HG03432 (cell line): ENCODE data around the gene LITAFD.
"Not testable (repeated sequence)": the region's sequence is repeated elsewhere in the genome, so short reads cannot be mapped to it uniquely, and the experiment has no call there.

Experiments used
- ATAC-seq: cut with Tn5 transposase; IDR thresholded peaks from one replicate; pipeline ENCODE4 v1.9.1; 2021; ENCODE audit warnings: mild to moderate bottlenecking, moderate library complexity; ENCODE audit not compliant: unreplicated experiment

The LITAFD gene

GRCh38 chr16:8869212-8869987 is 12.8 kb upstream of the LITAFD start:
- no peak for ATAC-seq

- ATAC-seq: not testable (repeated sequence)
Observed at GRCh38 chr16:8869988-8870241, 12.2 kb upstream of the LITAFD start.

DNA sequence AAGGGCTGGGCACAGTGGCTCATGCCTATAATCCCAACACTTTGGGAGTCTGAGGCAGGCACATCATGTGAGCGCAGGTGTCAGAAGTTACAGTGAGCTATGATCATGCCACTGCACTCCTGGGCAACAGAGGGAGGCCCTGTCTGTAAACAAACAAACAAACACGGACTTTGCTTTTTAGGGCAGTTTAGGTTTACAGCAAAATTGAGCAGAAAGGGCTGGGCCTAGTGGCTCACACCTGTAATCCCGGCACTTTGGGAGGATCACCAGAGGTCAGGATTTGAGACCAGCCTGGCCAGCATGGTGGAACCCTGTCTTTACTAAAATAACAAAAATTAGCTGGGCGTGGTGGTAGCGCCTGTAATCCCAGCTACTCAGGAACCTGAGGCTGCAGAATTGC is 10.1 kb upstream of the LITAFD start:
- ATAC-seq: no peak

DNA sequence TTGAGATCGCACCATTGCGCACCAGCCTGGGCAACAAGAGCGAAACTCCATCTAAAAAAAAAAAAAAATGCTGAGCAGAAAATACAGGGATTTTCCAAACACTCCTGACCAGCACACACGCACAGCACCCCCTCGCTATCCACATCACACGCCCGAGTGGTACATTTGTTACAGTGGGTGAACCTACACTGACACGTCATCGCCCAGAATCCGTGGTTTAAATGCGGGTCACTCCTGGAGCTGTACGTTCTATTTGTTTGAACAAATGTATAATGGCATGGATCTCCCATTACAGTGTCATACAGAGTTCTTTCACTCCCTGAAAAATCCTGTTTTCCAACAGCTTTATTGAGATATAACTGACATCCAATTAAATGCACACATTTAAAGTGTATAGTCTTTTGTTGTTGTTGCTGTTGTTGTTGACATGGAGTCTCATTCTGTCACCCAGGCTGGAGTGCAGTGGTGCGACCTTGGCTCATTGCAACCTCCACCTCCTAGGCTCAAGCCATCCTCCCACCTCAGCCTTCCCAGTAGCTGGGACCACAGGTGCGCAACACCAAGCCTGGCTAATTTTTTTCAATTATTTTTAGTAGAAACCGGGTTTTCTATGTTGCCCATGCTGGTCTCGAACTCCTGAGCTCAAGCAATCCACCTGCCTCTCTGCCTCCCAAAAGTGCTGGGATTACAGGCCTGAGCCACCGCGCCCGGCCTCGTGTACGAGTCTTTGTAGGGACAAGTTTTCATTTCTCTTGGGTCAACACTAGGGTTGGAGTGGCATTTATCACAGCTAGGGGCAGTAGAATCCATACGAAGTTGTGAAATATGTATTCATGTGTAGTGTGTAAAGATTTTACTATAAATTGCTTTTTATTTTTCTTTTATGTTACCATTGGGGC is 8.9 kb upstream of the LITAFD start:
- no peak for ATAC-seq

DNA sequence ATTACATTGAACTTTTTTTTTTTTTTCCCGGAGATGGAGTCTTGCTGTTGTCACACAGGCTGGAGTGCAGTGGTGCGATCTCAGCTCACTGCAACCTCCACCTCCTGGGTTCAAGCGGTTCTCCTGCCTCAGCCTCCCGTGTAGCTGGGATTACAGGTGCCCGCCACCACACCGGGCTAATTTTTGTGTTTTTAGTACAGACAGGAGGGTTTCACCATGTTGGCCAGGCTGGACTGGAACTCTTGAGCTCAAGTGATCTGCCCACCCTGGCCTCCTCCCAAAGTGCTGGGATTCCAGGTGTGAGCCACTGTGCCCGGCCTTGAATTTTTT is 8.3 kb upstream of the LITAFD start:
- not testable (repeated sequence) for ATAC-seq

- no peak for ATAC-seq
Observed at GRCh38 chr16:8874388-8874787, 7.8 kb upstream of the LITAFD start.

DNA sequence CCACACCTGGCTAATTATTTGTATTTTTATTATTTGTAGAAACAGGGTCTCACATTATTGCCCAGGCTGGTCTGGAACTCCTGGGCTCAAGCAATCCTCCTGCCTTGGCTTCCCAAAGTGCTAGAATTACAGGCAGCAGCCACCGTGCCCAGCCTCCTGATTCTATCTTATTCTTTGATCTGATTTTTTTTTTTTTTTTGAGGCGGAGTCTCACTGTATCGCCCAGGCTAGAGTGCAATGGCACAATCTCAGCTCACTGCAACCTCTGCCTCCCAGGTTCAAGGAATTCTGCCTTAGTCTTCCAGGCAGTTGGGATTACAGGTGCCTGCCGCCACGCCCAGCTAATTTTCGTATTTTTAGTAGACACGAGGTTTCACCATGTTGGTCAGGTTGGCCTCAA is 6.8 kb upstream of the LITAFD start:
- not testable (repeated sequence) for ATAC-seq

DNA sequence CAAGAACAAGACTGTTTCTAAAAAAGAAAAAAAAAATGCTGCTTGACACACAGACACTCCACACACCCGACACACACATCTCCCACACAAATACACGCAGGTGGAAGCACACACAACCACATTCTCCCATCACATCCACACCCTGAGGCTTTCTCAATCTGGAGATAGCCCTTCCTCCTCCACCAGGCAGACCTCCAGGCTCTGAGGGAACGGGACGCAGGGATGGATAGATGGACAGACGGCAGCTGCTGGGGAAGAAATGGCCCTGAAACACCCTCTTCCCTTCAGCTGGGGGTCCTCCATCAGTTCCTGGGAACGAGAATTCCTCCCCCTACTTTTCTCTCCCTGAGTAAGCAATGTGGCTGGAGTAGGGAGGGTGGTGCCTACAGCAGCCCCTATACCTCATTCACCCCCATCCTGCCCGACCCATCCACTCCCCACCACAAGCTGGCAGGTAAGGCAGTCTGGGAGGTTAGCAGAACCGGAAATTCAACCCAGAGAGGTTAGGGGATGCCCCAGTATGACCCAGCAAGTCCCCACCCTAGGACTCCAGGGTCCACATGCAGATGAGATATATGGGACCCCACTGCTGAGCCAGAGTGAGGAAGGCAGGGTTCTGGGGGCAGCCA is 4.1 kb upstream of the LITAFD start:
- ATAC-seq: no peak

GRCh38 chr16:8878523-8878911 is 3.6 kb upstream of the LITAFD start:
- no peak for ATAC-seq

DNA sequence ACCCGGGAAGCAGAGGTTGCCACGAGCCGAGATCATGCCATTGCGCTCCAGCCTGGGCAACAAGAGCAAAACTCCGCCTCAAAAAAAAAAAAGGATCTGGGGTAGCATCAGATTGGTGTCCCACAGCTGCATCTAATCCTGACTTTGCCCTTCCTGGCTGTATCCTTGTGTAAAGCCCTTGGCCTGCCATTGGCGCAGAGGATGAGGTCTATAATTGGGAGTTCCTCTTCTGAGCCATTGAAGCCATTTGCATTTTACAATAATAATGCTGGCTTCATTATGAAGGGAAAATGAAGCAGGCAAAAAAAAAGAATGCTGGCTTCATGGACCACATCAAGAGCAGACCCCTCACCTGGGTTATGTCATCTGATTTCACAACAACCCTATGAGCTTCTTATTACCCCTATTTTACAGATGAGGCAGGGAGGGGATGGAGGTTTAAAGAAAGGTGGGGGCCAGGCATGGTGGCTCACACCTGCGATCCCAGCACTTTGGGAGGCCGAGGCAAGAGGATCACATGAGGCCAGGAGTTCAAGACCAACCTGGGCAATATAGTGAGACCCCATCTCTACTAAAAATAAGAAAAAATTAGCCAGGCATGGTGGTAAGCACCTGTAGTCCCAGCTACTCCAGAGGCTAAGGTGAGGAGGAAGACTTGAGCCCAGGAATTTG is 1.2 kb upstream of the LITAFD start:
- no peak for ATAC-seq

DNA sequence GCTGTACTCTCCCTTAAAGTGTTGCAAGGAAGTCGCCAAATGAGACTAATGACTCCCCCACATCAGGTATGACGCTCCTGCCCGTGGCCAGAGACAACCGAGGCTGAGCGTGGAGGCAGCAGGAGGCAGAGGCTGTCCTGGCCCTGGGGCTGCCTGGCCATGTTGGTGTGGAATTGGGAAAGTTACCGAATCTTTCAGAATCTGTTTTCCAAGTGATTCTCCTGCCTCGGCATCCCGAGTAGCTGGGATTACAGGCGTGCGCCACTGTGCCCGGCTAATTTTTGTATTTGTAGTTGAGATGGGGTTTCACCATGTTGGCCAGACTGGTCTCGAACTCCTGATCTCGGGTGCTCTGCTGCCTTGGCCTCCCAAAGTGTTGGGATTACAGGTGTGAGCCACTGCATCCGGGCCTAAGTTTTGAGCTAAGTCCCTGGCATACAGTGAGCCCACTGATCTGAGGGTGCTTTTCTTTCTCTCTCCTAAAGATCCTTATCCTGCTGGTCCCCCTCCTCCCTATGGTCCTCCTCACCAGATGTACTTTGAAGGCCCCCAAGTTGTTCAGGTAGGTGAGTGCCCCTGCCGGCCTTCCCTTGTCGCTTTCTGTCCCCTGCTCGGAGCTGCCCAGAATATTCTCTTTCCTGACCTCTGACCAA is 700 bp downstream of the LITAFD start:
- ATAC-seq: no peak

DNA sequence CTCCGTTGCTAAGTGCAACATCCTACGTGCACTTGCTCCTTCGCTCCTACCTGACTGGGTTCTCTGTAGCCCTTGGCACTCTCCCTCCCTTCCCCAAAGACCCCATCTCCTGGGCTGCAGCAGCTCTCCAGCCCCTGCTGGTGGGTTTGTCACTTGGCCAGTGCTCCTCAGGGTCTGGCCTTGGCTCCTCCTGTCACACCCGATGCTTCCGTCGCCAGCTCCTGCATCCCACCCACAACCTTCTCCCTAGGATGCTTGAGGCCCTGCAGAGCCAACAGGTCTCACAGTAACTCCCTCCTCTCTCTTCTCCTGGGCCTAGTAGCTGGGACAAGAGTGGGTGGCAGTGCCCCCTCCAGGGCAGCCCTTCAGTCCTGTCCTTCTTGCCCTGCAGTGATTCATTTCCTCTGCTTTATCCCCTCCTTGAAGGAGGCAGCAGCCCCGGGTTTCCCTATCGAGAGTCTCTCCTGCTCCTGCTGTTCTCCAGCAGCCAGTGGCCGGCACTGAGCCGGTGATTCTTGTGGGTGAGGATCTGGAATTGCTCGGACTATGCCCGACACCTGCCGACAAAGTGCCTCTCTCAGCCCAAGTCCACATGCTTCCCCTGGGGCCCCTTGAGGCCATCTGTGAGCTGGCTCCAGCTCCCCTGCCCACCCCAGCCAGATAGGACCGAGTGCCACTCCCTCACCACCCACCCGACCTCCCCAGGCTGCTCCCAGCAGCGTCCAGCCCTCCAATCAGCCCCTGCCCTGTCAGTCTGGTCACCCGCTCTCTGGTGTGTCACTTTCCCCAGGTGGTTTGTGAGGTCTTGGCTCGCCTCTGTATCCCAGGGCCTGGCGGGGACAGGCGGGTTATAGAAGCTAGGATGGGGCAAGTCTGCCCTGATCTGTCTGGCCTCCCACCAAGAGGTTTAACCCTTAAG is 3.8 kb downstream of the LITAFD start:
- ATAC-seq: no peak

- no peak for ATAC-seq
Observed at GRCh38 chr16:8886593-8887430, 4.7 kb downstream of the LITAFD start.

DNA sequence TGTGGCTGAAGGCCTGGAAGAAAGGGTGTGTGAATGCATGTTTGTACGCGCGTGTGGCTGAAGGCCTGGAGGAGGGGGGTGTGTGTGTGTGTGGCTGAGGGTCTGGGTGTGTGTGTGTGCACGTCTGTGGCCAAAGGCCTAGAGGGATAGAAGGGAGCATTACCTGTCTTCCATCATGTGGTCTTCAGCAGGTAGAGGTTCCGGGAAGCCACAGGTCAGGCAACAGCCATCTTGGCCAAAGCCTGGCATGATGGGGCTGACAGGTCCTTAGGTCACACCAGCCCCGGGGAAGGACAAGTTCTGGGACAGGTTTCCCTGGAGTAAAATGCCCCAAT is 5.2 kb downstream of the LITAFD start:
- no peak for ATAC-seq

GRCh38 chr16:8887952-8888560 is 5.9 kb downstream of the LITAFD start:
- no peak for ATAC-seq

- ATAC-seq: no peak
Observed at GRCh38 chr16:8888951-8889892, 7.1 kb downstream of the LITAFD start.

DNA sequence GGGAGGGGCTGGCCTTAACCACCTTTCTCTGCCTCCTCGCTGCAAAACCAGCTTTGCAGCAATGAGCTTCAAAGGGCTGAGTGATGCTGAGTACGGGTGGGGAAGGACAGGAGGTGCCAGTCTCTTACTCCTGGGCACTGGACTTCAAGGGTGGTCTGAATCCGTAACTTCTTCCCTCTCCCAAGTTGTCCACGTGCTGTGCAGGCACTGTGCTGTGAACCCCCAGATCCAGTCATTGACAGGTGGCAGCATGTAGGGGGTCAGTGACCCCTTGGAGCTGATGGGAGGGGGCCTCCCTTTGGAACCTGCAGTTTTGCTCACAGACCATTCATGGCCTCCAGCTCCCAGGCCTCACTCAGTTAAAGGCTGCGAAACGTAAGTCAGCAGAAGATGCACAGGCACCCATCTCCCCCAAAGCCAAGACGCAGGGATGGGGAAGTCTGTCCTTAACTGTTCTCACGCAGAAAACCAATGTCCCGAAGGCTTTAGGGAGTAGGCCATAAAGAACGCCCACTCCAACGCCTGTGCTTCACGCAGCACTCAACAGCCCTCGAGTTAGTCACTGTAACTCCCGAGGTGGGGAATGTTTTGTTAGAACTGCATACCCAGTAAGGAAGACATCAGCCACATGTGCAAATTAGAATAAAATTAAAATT is 7.9 kb downstream of the LITAFD start:
- no peak for ATAC-seq
